Testis (tissue), 3 donors: ENCODE results near the gene MRPS27. TPM values are rescaled to one million over a fixed set of nuclear protein-coding genes. Genes with fewer than 3 reads are reported as not detected.

Experiments
- DNase-seq: peaks from one replicate; pipeline ENCODE4 v3.0.0-alpha.2; 2019
- H3K27ac ChIP-seq, 2 donors: fragments of 200-600 bp; sonication (generic); one replicate each; pipeline ENCODE4 v1.5.1; 2019
- H3K27me3 ChIP-seq: fragments of 200-600 bp; sonication (generic); one replicate; pipeline ENCODE4 v1.5.1; 2019
- H3K36me3 ChIP-seq: fragments of 200-600 bp; sonication (generic); one replicate; pipeline ENCODE4 v1.5.1; 2017; ENCODE audit warnings: low read depth; ENCODE audit errors: missing control alignments
- H3K4me1 ChIP-seq: fragments of 200-600 bp; sonication (generic); one replicate; pipeline ENCODE4 v1.5.1; 2019
- H3K4me3 ChIP-seq, 2 donors: fragments of 200-600 bp; sonication (generic); one replicate each; pipeline ENCODE4 v1.5.1; 2017 to 2019
- H3K9me3 ChIP-seq: fragments of 200-600 bp; sonication (generic); one replicate; pipeline ENCODE4 v1.5.1; 2017
- POLR2A ChIP-seq: fragments of 450-650 bp; IDR thresholded peaks from one replicate; pipeline ENCODE4 v1.6.1; 2017; ENCODE audit warnings: antibody characterized with exemption, mild to moderate bottlenecking, moderate library complexity
- WGBS, 2 donors: methylation state at CpG; one replicate each; pipeline ENCODE4 v1.1.5; 2018; 5-methylcytosine and 5-hydroxymethylcytosine counted together
- intact Hi-C: fragments of 100-400 bp; cut with DNase I; formaldehyde crosslinking; loops from one replicate; pipeline ENCODE4 v1.15.1; 2023; ENCODE audit warnings: low total_unique reads
- polyA plus RNA-seq: library from polyadenylated mRNA; stranded (reverse); fragments of 350-450 nt; fragmentation: Illumina TruSeq; extraction: RNeasy Lipid Tissue Mini Kit (QIAGEN cat#74804); gene quantifications from one replicate; pipeline ENCODE4 v1.2.3, GENCODE V29; 2014; ENCODE audit warnings: low read depth, low replicate concordance; ENCODE audit not compliant: insufficient read depth
- total RNA-seq, 2 donors: library from RNA; depleted of rRNA; stranded (reverse); fragments of >200 nt; gene quantifications; one replicate each; pipeline ENCODE4 v1.2.3, GENCODE V29; 2016
- TF ChIP-seq, protein P1 (sequence below), 3 experiments: fragments of 450-650 bp in 2 of 3; fragments of 200-600 bp in 1 of 3; sonication (generic) in 1 of 3; IDR thresholded peaks; one replicate each; pipeline ENCODE4 v1.5.1; 2016 to 2019; ENCODE audit warnings: antibody characterized with exemption in 3 of 3, mild to moderate bottlenecking in 2 of 3, moderate library complexity in 1 of 3

The MRPS27 gene
- total and polyA plus RNA-seq, 3 donors from 2014 or later: 35.7 to 42.6 (median 41.6) TPM

DNA sequence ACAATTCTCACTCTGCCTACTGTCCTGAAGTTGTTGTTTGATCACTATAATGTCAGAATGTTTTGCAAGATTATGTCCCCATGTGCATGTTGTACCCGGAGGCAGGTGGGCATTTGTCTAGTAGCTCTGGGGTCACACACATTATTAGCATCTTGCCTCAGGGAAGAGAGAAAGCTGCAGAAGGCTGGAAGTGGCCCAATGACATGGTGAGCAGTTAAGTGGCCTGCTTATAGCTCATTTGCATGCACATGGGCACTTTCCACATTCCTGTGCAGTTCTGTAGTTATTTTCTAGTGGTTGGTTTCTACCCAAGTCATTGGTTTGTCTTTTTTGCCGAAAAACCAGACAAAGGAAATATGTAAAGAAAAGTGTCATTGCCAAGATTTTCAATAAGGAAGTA is 131.9 kb downstream of the MRPS27 start:
- H3K36me3 ChIP-seq: no peaks in the 10 kb centered on the region
- H3K4me3 ChIP-seq: no peak overlapping the region
- no peak for DNase-seq
- 89 to 93% methylated on average over 2 of the region's 2 CpGs for WGBS, 2 donors
- H3K9me3 ChIP-seq: no peaks in the 10 kb centered on the region
- peaks cover 23% of the 10 kb centered on the region for H3K4me1 ChIP-seq
- TF ChIP-seq, protein P1, sequence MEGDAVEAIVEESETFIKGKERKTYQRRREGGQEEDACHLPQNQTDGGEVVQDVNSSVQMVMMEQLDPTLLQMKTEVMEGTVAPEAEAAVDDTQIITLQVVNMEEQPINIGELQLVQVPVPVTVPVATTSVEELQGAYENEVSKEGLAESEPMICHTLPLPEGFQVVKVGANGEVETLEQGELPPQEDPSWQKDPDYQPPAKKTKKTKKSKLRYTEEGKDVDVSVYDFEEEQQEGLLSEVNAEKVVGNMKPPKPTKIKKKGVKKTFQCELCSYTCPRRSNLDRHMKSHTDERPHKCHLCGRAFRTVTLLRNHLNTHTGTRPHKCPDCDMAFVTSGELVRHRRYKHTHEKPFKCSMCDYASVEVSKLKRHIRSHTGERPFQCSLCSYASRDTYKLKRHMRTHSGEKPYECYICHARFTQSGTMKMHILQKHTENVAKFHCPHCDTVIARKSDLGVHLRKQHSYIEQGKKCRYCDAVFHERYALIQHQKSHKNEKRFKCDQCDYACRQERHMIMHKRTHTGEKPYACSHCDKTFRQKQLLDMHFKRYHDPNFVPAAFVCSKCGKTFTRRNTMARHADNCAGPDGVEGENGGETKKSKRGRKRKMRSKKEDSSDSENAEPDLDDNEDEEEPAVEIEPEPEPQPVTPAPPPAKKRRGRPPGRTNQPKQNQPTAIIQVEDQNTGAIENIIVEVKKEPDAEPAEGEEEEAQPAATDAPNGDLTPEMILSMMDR (IDR thresholded peaks at IDR 0.05): no peak
- TF ChIP-seq POLR2A: no peak
- no peaks in the 10 kb centered on the region for H3K27me3 ChIP-seq
- H3K27ac ChIP-seq: no peak overlapping the region
- intact Hi-C loops: no loop called here

DNA sequence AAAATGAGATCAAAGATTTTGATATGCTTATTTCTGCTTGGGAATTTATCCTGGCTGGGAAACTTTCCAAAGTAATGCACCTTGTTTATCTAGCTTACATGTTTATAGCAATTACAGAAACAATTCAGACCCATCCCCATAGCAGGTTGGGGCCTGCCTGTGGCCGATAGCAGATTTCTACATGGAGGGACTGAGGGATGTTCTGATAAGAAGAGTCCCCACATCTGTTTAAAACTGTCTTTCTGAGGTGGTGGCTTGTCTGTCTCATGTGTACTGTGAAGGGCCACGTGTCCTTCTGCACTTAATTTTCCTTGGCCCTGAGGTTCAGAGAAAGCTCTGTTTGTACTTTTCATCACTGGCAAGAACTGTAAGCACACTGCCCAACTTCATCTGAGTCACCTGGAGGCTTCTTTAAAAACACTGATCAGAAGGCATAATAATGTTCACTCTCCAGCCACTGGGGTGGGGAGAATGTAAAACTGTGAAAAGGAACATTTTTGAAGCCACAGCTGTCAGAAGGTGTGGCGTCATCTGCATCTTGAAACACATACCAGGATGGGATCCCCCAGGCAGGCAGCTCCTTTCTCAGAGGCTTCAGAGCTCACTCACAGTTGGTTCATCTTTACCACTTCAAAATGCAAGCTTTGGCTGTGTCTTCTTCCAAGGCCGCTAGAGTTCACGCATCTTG is 132.5 kb downstream of the MRPS27 start:
- WGBS, 2 donors: 74% methylated on average over 5 of the region's 5 CpGs
- Histone ChIP-seq H3K9me3 (no peaks in the 10 kb centered on the region), H3K27me3 (no peaks in the 10 kb centered on the region), H3K4me3 (no peak overlapping the region), H3K27ac (peak overlapping the region in 1 of 2 donors; percentile 19), H3K36me3 (no peaks in the 10 kb centered on the region), H3K4me1 (peaks cover 23% of the 10 kb centered on the region)
- no peak for TF ChIP-seq POLR2A
- TF ChIP-seq, protein P1 (IDR thresholded peaks at IDR 0.05): no peak
- intact Hi-C loops: no loop called here
- DNase-seq: no peak

DNA sequence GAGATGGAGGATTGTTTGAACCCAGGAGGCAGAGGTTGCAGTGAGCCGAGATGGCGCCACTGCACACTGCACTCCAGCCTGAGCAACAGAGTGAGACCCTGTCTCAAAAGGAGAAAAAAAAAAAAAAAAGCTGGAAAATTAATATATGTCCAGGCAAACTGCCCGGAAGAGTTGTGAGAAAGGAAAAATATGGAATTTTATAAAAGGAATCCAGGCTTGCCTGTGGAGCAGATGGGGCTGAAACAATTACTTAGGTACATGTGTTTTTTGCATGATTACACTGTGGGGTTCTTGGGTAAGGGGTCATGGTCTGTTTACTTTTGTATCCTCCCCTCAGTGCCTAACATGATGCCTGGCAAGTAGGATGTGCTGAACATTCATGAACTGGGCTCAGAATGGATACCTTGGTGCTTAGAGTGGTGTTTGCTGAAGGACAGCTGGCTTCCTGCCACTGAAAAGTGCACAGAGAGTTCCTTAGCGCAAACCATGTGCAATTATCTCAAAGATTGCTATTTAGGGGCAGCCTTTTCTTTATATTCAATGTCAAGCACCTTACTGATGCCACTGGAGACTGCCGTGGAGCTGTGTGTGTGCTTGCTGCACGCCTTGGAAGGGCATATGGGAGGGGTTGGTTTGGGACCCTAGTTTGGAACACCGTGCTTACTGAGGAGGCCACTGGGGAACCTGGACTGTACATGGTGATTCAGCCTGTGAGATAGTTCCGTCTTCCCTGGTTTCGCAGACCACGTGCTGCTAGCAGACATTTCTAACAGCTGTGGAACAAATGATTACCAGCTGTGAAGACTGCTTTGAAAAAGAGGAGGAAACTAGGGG is 134.3 kb downstream of the MRPS27 start:
- H3K27me3 ChIP-seq: no peaks in the 10 kb centered on the region
- TF ChIP-seq, protein P1 (IDR thresholded peaks at IDR 0.05): no peak
- no peak for TF ChIP-seq POLR2A
- 47 to 53% methylated on average over 10 of the region's 10 CpGs for WGBS, 2 donors
- no peaks in the 10 kb centered on the region for H3K9me3 ChIP-seq
- peaks cover 23% of the 10 kb centered on the region for H3K4me1 ChIP-seq
- DNase-seq: peak; percentile 52
- H3K4me3 ChIP-seq: no peak overlapping the region
- peak overlapping the region; percentile 60 to 63 for H3K27ac ChIP-seq
- intact Hi-C loops: no loop called here
- H3K36me3 ChIP-seq: no peaks in the 10 kb centered on the region

DNA sequence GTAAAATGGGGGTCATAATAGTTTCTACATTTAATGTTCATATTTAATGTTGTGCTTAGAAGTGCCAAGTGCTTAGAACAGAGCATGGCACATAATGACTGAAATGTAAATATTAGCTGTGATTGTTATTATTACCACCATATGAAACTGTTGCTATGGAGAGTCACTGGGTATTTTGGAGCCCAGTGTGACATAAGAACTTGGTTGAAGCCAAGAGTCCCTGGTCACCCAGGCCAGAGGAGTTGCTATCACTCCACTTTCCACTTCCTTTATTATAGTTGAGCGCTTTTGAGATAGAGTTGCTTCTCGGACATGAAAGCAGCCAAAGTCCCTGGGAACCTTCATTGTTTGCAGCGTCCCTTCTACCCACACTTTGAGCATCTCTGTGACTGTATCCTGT is 135.6 kb downstream of the MRPS27 start:
- no peak for DNase-seq
- no peaks in the 10 kb centered on the region for H3K36me3 ChIP-seq
- no peaks in the 10 kb centered on the region for H3K9me3 ChIP-seq
- 87 to 90% methylated on average over 3 of the region's 3 CpGs for WGBS, 2 donors
- H3K27me3 ChIP-seq: no peaks in the 10 kb centered on the region
- intact Hi-C loops: no loop called here
- TF ChIP-seq, protein P1 (IDR thresholded peaks at IDR 0.05): no peak
- no peak for TF ChIP-seq POLR2A
- H3K4me1 ChIP-seq: peaks cover 33% of the 10 kb centered on the region
- H3K4me3 ChIP-seq: no peak overlapping the region
- H3K27ac ChIP-seq: no peak overlapping the region
